Measurements from ENCODE around the gene THBS2. TPM values are rescaled to one million over a fixed set of nuclear protein-coding genes. Genes with fewer than 3 reads are reported as not detected.

Gene THBS2
- total RNA-seq, 1 donor from 2014 or later, result not detected

DNA sequence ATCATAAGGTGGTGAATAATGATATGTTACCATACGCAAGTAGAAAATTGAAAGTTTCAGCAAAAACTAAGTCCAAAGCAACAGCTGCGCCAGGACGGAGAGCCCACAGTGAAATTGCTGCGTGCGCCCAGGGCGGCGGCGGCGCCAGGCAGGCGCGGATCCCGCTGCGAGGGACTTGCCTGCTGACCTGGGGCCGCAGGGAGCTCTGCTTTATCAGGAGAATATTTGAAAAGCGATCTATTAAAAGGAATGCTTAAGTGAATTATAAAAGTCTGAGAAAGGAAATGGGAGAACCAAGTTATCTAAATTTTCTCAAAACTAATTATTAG is 85.4 kb downstream of the THBS2 start:
- intact Hi-C loops (cut with micrococcal nuclease), result no loop called here
- no peak overlapping the region for H3K4me3 Mint-ChIP-seq
- no peaks in the 10 kb centered on the region for H3K9me3 Mint-ChIP-seq
- no peaks in the 10 kb centered on the region for H3K36me3 Mint-ChIP-seq (ENCODE audit: low read depth)
- H3K27ac Mint-ChIP-seq, result no peak overlapping the region
- H3K4me1 Mint-ChIP-seq, result no peaks in the 10 kb centered on the region
- no peaks in the 10 kb centered on the region for H3K27me3 Mint-ChIP-seq
- DNase-seq, result no peak

DNA sequence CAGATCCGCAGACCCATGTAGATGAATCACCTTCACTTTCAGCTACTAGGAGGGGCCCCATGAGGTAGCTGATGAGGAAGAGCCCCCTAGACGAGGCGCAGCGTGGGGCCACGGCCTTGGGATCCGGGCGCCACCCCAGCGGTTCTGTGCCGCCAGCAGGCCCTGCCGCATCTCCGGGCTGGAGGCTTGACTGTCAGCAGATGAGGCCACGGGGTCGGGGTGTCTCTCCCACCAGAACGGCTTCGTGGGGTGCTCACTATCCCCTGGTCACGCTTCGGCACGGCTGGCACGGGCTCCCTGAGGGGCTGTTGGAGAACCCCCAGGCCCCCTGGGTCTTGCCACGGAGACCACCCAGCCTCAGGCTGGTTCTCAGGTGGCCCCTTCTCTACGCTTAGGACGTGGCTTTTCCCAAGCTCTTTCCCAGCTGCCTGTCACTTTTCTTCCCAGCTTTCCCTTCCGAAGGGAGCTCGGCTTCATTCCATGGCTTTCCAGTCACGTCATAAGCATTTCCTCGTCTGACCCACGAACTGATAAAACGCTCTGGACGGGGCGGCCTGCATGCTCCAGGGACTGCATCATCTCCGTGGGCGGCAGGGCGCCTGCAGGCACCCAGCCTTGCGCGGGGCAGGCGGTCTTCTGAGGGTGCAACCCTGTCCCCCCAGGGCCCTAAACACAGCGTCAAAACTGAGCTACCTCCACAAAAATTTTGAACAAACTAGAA is 85.9 kb downstream of the THBS2 start:
- DNase-seq, result no peak
- Mint-ChIP-seq H3K9me3 (no peaks in the 10 kb centered on the region), H3K36me3 (ENCODE audit: low read depth) (no peaks in the 10 kb centered on the region), H3K27me3 (no peaks in the 10 kb centered on the region), H3K4me3 (no peak overlapping the region), H3K27ac (no peak overlapping the region), H3K4me1 (no peaks in the 10 kb centered on the region)
- intact Hi-C loops (cut with micrococcal nuclease), result no loop called here

GRCh38 chr6:169166896-169167580 is 86.6 kb downstream of the THBS2 start:
- intact Hi-C loops (cut with micrococcal nuclease), result no loop called here
- no peak for DNase-seq
- Mint-ChIP-seq H3K9me3 (no peaks in the 10 kb centered on the region), H3K36me3 (ENCODE audit: low read depth) (no peaks in the 10 kb centered on the region), H3K4me3 (no peak overlapping the region), H3K27me3 (no peaks in the 10 kb centered on the region), H3K27ac (no peak overlapping the region), H3K4me1 (no peaks in the 10 kb centered on the region)
